GM12878 (cell line): ENCODE results near the gene SUZ12. TPM values are rescaled to one million over a fixed set of nuclear protein-coding genes. Genes with fewer than 3 reads are reported as not detected.

ENCODE experiments used
- ATAC-seq: fragments of 200-7000 bp; cut with Tn5 transposase; 3 replicates; pipeline ENCODE4 v1.9.1; 2020; ENCODE audit warnings: mild to moderate bottlenecking, moderate library complexity
- BruUV-seq: library from RNA; stranded (reverse); fragments of 400-500 nt; replicated peaks from 2 replicates; lab custom pipeline; 2021; lab: Mats Ljungman, UMichigan
- CTCF ChIA-PET: fragments of 300-600 bp; sonication (Branson Sonifier 250); formaldehyde crosslinking; extraction: SDS; loops from one replicate; lab custom pipeline; 2021; ENCODE audit warnings: inconsistent platforms; lab: Yijun Ruan, JAX
- POLR2A ChIA-PET: fragments of 350-600 bp; formaldehyde crosslinking; extraction: SDS; loops from one replicate; lab custom pipeline; 2021; ENCODE audit warnings: inconsistent platforms; lab: Charles Lee
- RAD21 ChIA-PET: fragments of 300-600 bp; sonication (Branson Sonifier 250); formaldehyde crosslinking; loops from one replicate; lab custom pipeline; 2023; ENCODE audit warnings: antibody characterized with exemption; ENCODE audit not compliant: unreplicated experiment; lab: Charles Lee
- SMC1A ChIA-PET: fragments of 300-600 bp; sonication (Branson Sonifier 250); formaldehyde crosslinking; loops from one replicate; lab custom pipeline; 2023; ENCODE audit not compliant: unreplicated experiment, uncharacterized antibody; lab: Charles Lee
- DNase-seq: peaks from one replicate; pipeline ENCODE4 v3.0.0-alpha.2; 2011; ENCODE audit warnings: low read depth, low spot score
- FAIRE-seq: peaks from 3 replicates; lab custom pipeline; 2011; peaks lifted over from hg19 to GRCh38; lab: Jason Lieb, UNC
- H2AFZ ChIP-seq: 2 replicates; pipeline ENCODE4 v1.6.0; 2011; ENCODE audit warnings: low read depth, low read length, control low read depth; ENCODE audit not compliant: control insufficient read depth
- H3K27ac ChIP-seq: 2 replicates; pipeline ENCODE4 v1.5.1; 2011; ENCODE audit warnings: control low read depth; ENCODE audit not compliant: control insufficient read depth, insufficient read depth
- H3K27me3 ChIP-seq, 2 experiments: replicated peaks in 1 of 2; 2 replicates each; pipeline versions ENCODE4 v1.6.0 to v1.6.1; 2011; ENCODE audit warnings: low read length in 1 of 2; ENCODE audit not compliant: control insufficient read depth in 2 of 2, insufficient read depth in 2 of 2
- H3K36me3 ChIP-seq, 2 experiments: 2 replicates each; pipeline ENCODE4 v1.5.1; 2011; ENCODE audit warnings: low read length in 1 of 2; ENCODE audit not compliant: control insufficient read depth in 2 of 2, insufficient read depth in 2 of 2
- H3K4me1 ChIP-seq: 2 replicates; pipeline ENCODE4 v1.6.1; 2011; ENCODE audit warnings: mild to moderate bottlenecking, low read length, moderate library complexity, mixed read lengths; ENCODE audit not compliant: control insufficient read depth, insufficient read depth
- H3K4me2 ChIP-seq: 2 replicates; pipeline ENCODE4 v1.6.0; 2011; ENCODE audit warnings: control low read depth; ENCODE audit not compliant: control insufficient read depth, insufficient read depth
- H3K4me3 ChIP-seq: fragments of 200-600 bp; sonication (generic); 2 replicates; pipeline ENCODE4 v1.5.1; 2016
- H3K79me2 ChIP-seq: 2 replicates; pipeline ENCODE4 v1.6.0; 2011; ENCODE audit warnings: low read length; ENCODE audit not compliant: control insufficient read depth, insufficient read depth
- H3K9ac ChIP-seq: 2 replicates; pipeline ENCODE4 v1.8.0; 2011; ENCODE audit warnings: low read length, control low read depth, mixed read lengths; ENCODE audit not compliant: control insufficient read depth, insufficient read depth
- H3K9me3 ChIP-seq: replicated peaks from 3 replicates; pipeline ENCODE4 v1.5.1; 2011; ENCODE audit warnings: mild to moderate bottlenecking, low read length; ENCODE audit not compliant: control insufficient read depth, insufficient read depth
- H4K20me1 ChIP-seq: 2 replicates; pipeline ENCODE4 v1.6.0; 2011; ENCODE audit not compliant: control insufficient read depth, insufficient read depth
- CEBPB ChIP-seq, 2 experiments: fragments of 150-350 bp in 1 of 2; IDR thresholded peaks; 2 replicates each; pipeline ENCODE4 v1.6.1; 2012 to 2014; ENCODE audit warnings: low read depth in 2 of 2, low read length in 2 of 2, borderline replicate concordance in 1 of 2, inconsistent platforms in 1 of 2
- CHD2 ChIP-seq: IDR thresholded peaks from 2 replicates; pipeline ENCODE4 v1.6.1; 2011; ENCODE audit warnings: low read depth, low read length, improper control_type of control experiment, borderline replicate concordance
- JUND ChIP-seq: IDR thresholded peaks from 2 replicates; pipeline ENCODE4 v1.6.1; 2012; ENCODE audit warnings: low read depth, mild to moderate bottlenecking, low read length, improper control_type of control experiment, moderate library complexity
- POU2F2 ChIP-seq: IDR thresholded peaks from 3 replicates; pipeline ENCODE4 v1.6.1; 2011; ENCODE audit warnings: low read depth, mild to moderate bottlenecking, low read length, borderline replicate concordance
- RELA ChIP-seq: fragments of 450-650 bp; IDR thresholded peaks from 2 replicates; pipeline ENCODE4 v1.8.0; 2014; ENCODE audit warnings: borderline replicate concordance; ENCODE audit not compliant: partially characterized antibody
- RFX5 ChIP-seq: IDR thresholded peaks from 2 replicates; pipeline ENCODE4 v1.6.1; 2011; ENCODE audit warnings: low read depth, low read length, improper control_type of control experiment
- ZNF622 ChIP-seq: fragments of 450-650 bp; IDR thresholded peaks from 2 replicates; pipeline ENCODE4 v1.6.1; 2017; ENCODE audit warnings: mild to moderate bottlenecking, inconsistent platforms
- ZZZ3 ChIP-seq: IDR thresholded peaks from 2 replicates; pipeline ENCODE4 v1.6.1; 2011; ENCODE audit warnings: low read depth; ENCODE audit not compliant: control insufficient read depth, insufficient read length
- WGBS: methylation state at CpG from one replicate; pipeline ENCODE4 v1.1.6; 2016; ENCODE audit warnings: low lambda C conversion rate; ENCODE audit not compliant: insufficient replicate concordance, insufficient coverage; ENCODE audit errors: missing lambda C conversion rate; 5-methylcytosine and 5-hydroxymethylcytosine counted together
- in situ Hi-C: fragments of 300-500 bp; cut with MboI; formaldehyde crosslinking; loops from 9 replicates; pipeline ENCODE4 v1.14.3; 2018; ENCODE audit warnings: mixed read lengths
- intact Hi-C: fragments of 100-400 bp; cut with micrococcal nuclease; formaldehyde crosslinking; loops from one replicate; pipeline ENCODE4 v1.14.2; 2022; ENCODE audit not compliant: unreplicated experiment
- polyA plus RNA-seq, 11 experiments: library from polyadenylated mRNA; depleted of rRNA in 4 of 11; unstranded in 6 of 11; stranded (reverse) in 5 of 11; fragments of >200 nt; fragmentation: Nextera tagmentation in 4 of 11; fragmentation: Illumina TruSeq in 1 of 11; extraction: Ambion mirVana in 4 of 11; extraction: Trizol in 1 of 11; gene quantifications; 1 replicate in 1 of 11; 2 replicates in 10 of 11; pipeline versions ENCODE4 v1.2.1 to v1.2.3, GENCODE V29; 2011 to 2016; ENCODE audit warnings: inconsistent platforms in 2 of 11, missing spikeins in 2 of 11, low read depth in 1 of 11
- total RNA-seq, 4 experiments: library from RNA; depleted of rRNA in 3 of 4; stranded (reverse); fragments of >200 nt in 3 of 4; fragmentation: Illumina TruSeq in 1 of 4; extraction: Trizol in 1 of 4; gene quantifications; 2 replicates each; pipeline versions ENCODE4 v1.2.1 to v1.2.3, GENCODE V29; 2013 to 2021
- TF ChIP-seq, protein P1 (sequence below): IDR thresholded peaks from 2 replicates; pipeline ENCODE4 v1.6.1; 2011; ENCODE audit warnings: borderline replicate concordance, low read depth, mild to moderate bottlenecking, moderate library complexity, low read length; ENCODE audit not compliant: insufficient read depth, poor library complexity, severe bottlenecking
- TF ChIP-seq, protein P2 (sequence below): IDR thresholded peaks from 2 replicates; pipeline ENCODE4 v1.6.1; 2012; ENCODE audit warnings: low read depth, low read length, improper control_type of control experiment

Gene SUZ12
- total and polyA plus RNA-seq, 10 of the 15 experiments (the other 5 are each of a cell fraction or from before 2014, with no cell fraction given) = 19.2 to 69.2 (median 34.5) TPM

DNA sequence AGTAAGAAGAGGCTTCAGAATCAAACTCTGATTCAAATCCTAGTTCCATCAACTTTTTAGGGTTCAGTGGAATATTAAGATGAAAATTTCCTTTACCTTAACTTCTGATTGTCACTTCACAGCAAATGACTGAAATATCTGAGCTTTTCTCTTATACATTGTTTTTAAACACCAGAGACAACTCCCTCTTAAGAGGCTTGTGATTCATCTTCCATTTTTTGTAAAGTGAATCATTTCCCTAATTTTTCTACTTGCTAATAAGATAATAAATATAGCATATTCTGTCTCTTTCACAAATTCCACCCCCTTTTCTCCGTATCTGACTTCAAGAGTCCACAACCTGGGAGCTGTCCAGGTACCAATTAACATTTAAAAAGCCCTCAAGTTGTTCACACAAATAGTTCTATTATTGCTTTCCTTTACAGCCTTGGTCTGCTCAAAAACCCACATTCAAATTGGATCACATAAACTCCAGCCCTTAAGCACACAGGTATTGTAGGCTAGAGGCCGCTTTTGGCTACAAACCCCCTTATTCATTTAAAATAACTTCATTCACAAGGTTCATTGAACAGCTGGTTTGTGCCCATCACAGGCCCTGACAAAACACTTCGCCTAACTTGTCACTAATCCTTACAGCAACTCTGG, 21.2 kb upstream of the SUZ12 start (continued):
- TF ChIP-seq, protein P1, sequence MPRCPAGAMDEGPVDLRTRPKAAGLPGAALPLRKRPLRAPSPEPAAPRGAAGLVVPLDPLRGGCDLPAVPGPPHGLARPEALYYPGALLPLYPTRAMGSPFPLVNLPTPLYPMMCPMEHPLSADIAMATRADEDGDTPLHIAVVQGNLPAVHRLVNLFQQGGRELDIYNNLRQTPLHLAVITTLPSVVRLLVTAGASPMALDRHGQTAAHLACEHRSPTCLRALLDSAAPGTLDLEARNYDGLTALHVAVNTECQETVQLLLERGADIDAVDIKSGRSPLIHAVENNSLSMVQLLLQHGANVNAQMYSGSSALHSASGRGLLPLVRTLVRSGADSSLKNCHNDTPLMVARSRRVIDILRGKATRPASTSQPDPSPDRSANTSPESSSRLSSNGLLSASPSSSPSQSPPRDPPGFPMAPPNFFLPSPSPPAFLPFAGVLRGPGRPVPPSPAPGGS = no peak

DNA sequence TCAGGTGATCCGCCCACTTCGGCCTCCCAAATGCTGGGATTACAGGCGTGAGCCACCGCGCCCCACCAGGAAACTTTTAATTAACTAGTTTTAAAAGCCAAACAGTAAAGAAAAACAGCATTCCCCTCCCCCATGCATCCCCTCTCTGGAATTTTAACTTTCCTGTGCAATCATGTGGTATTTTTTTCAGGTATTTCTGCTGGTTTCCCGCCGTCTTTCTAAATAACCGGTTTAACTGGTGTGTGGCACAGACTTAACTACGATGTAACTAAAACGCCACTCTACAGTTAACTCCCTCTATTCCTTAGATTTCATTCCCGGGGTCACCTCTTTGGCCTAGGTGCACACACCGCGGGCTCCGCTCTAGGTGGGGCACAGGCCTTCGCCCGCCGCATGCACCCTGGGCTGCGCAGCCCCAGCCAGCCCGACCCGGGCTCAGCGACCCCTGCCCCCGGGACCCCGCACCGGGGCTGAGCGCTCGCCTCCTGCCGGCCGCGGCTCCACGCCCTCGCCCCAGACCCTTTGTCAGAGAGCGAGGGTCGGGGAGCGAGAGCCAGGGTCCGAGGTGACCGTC, 20.2 kb upstream of the SUZ12 start:
- Histone ChIP-seq H3K36me3 (no peaks in the 10 kb centered on the region), H3K4me1 (peaks cover 3% of the 10 kb centered on the region; the same call in 1 of the 2 replicates), H3K9ac (no peak overlapping the region)
- 90% methylated on average over 36 of the region's 36 CpGs for WGBS
- in situ Hi-C loops = no loop called here
- SMC1A ChIA-PET = no interaction called here
- TF ChIP-seq ZZZ3 (no peak), POU2F2 (no peak), CEBPB (IDR thresholded peaks at IDR 0.05; ENCODE audit: borderline replicate concordance in 1 of 2, low read depth in 2 of 2, low read length in 2 of 2) (no peak), JUND (no peak), ZNF622 (no peak), RFX5 (no peak), RELA (no peak), CHD2 (no peak)
- TF ChIP-seq, protein P2, sequence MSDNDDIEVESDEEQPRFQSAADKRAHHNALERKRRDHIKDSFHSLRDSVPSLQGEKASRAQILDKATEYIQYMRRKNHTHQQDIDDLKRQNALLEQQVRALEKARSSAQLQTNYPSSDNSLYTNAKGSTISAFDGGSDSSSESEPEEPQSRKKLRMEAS = no peak
- TF ChIP-seq, all 136 proteins: peak for 0
- H4K20me1 ChIP-seq = no peaks in the 10 kb centered on the region
- no peak overlapping the region for H3K4me3 ChIP-seq
- POLR2A ChIA-PET = no interaction called here
- RAD21 ChIA-PET = no interaction called here
- peaks cover 0 to 5% of the 10 kb centered on the region in 2 experiments; a peak in 1 of 4 replicates for H3K27me3 ChIP-seq
- intact Hi-C loops = no loop called here
- no peaks in the 10 kb centered on the region for H3K79me2 ChIP-seq
- no peak overlapping the region for H2AFZ ChIP-seq
- no peak overlapping the region for H3K27ac ChIP-seq
- CTCF ChIA-PET = no interaction called here
- no peak for DNase-seq
- no peak overlapping the region for H3K4me2 ChIP-seq
- BruUV-seq = no TSS peak
- H3K9me3 ChIP-seq = no peaks in the 10 kb centered on the region
- ATAC-seq = no peak
- FAIRE-seq = no peak
